ENCODE measurements around the gene LDLRAD3.
A peak's percentile ranks its signal among the peaks of the same experiment; 100 is the strongest.
"Not testable (repeated sequence)": the region's sequence is repeated elsewhere in the genome, so short reads cannot be mapped to it uniquely, and the experiment has no call there.

The LDLRAD3 gene

DNA sequence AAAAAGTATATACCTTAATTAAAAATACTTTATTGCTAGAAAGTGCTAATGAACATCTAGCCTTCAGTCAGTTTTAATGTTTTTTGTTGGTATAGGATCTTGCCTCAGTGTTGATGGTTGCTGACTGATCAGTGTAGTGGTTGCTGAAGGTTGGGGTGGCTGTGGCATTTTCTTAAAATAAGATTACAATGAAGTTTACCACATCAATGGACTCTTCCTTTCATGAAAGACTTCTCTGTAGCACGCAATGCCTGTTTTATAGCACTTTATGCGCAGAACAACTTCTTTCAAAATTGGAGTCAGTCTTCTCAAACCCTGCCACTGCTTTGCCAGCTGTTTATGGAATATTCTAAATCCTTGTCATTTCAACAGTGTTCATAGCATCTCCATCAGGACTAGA, 50.6 kb downstream of the LDLRAD3 start:
- no peak for DNase-seq (ENCODE audit: low read depth in 2 of 2)

GRCh38 chr11:35995681-35996271, 51.9 kb downstream of the LDLRAD3 start:
- DNase-seq (ENCODE audit: low read depth in 2 of 2) = no peak

DNA sequence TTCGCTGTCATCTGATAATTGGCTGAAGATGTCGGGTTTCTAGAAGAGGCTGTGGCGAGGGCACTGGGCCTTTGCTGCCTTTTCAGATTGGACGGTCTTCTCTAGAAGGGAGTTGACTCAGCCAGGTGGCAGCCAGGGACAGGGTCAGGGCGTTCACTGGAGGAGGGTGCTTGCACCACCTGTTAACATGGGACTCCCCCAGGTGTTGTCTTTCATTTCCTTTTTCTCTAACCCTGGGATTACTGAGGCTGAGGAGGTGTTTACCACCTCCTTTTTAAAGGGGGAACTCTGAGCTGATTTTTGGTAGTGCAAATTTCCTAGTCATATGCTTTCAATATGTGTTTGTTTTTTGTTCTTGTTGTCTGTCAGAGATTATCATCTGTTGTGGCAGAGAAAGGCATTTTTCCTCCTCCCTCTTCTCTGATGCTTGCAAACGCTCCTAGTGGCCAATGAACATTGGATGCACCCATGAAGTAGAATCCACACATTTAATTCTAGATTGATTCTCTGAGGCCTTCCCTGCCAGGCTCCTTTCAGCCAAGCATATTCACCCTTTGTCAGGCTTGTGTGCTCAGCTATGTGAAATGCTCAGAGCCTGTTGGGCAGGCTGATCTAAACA, 54.1 kb downstream of the LDLRAD3 start:
- DNase-seq (ENCODE audit: low read depth in 2 of 2) = no peak

GRCh38 chr11:35998634-35999033, 54.8 kb downstream of the LDLRAD3 start:
- no peak for DNase-seq (ENCODE audit: low read depth in 2 of 2)

DNA sequence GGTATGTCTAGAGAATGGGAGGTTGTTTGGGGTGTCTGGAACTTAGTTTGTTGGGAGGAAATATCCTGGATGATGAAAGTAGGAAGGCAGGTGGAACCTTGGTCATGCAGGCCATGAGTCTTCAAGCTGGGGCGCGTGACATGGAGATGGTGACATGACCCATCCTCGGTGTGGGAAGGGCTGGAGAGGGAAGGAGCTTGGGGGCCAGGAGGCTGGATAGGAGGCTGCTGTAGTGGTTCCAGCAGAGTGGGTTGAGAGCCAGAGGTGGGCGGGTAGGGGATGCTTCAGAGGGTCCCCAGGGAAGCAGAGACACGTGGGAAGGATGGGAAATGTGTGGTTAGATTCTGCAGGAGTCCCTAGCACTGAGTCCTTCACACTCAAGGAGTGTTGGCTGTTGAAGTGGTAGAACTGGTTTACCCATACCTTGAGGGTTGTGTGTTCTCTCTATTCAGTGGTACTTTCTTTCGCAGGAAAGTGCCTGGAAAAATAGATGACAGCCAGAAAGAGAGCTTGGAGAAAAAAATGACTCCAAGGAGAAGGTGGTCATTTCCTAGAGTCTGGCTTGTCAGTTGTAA, 56.8 kb downstream of the LDLRAD3 start:
- no peak for DNase-seq (ENCODE audit: low read depth in 2 of 2)

DNA sequence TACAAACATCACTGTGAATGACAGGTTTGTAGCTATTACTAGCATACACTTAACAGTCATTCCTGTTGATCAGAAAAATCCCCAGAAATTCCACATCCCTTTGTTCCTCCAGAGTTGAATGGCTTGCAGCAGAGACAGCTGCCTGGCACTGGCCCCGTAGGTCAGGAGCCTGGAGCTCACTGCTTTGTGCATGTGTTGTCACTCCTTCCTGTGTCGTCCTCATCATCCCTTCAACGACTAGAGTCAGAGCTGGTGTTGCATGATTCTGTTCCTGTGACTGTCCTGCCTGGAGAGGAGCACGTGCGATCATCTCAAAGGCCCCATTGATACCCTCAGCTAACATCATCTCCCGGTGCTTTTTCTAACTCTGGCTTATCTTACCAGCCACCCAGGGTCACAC, 58.3 kb downstream of the LDLRAD3 start:
- no peak for DNase-seq (ENCODE audit: low read depth in 2 of 2)

DNA sequence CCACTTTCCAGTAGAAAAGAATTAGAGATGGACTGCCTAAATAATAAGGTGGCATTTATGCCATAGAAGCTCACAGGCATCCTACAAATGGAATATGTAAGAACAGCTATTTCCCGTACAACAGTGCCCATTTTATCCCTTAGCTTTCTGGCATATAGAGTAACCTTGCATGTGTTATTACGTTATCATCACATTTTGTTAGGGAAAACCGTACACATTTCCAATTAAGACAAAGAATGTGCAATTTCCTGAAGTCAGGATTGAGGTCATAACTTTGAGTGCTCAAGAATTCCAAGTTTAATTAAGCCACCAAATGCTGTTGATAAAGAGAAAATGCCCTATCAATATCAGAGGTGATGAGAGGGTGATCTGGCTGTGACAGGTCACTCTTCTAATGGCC, 58.9 kb downstream of the LDLRAD3 start:
- no peak for DNase-seq (ENCODE audit: low read depth in 2 of 2)

DNA sequence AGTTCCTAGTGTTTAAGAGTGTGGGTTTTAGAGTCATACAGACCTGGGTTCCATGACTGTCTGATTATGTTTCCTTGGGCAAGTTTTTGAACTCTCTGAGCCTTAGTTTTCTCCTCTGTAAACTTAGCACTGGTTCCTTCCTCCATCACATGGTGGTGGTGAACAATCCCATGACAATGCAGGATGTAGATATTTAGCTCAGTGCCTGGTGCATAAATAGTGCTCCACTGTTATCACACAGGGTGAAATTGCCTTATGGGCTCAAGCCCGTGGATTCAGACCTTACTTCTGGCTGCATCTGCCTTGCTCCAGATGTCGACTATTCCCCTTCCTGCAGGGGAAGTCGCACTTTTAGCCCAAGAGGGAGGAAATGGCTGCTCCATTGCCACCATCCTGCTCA, 62.7 kb downstream of the LDLRAD3 start:
- DNase-seq (ENCODE audit: low read depth in 2 of 2) = no peak

GRCh38 chr11:36007127-36007655, 63.3 kb downstream of the LDLRAD3 start:
- DNase-seq (ENCODE audit: low read depth in 2 of 2) = no peak

GRCh38 chr11:36008584-36008983, 64.7 kb downstream of the LDLRAD3 start:
- no peak for DNase-seq (ENCODE audit: low read depth in 2 of 2)

DNA sequence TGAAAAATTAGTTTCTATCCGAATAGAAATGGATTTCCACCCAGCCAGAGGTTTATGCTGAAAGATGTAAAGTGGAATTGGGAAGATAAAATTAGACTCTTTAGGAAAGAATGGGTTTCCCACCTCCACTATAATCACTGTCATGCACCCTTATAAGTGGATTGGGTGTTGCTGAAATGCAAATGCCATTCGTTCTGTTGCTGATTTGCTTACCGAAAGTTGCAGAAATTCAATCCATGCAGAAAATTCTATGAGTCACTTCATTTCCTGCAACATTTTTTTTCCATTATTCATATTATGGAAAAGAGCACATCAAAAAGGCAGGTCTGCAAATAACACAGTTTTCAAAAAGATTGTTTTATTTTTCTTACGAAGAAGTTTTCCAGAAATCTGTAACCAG, 65.6 kb downstream of the LDLRAD3 start:
- DNase-seq (ENCODE audit: low read depth in 2 of 2) = peak; percentile 52 to 55

DNA sequence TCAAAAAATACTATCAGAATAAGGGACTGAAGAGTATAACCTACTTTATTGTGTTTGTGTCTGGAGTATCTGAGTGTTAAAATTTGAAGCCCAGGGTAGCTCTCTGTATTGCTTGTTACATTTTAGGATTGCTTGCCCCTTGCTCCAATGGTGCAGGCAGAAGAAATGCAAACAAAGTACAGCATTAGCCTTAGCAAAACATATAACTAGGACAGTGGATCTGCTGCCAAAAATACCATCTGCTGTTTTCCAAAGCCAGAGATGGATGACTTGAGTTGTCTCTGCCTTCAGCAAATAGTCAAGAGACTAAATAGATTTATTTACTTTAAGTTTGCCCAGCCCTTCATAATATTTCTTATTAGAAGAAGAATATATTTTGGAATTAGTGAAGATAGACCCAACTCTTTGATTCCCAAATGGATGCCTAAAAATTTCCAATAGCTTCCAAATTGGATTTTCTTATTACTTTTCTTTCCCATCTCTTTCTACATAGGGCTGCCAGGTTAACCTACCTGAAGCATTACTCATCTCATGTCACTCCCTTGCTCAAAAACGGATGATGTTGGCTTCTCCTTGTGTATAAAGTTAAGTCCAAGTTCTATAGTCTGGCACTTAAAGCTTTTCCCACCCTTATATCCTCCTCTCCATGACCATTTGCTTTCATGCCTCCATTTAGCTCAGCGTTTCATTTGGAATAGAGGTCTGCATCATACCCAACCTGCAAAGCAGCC, 66.3 kb downstream of the LDLRAD3 start:
- no peak for DNase-seq (ENCODE audit: low read depth in 2 of 2)

DNA sequence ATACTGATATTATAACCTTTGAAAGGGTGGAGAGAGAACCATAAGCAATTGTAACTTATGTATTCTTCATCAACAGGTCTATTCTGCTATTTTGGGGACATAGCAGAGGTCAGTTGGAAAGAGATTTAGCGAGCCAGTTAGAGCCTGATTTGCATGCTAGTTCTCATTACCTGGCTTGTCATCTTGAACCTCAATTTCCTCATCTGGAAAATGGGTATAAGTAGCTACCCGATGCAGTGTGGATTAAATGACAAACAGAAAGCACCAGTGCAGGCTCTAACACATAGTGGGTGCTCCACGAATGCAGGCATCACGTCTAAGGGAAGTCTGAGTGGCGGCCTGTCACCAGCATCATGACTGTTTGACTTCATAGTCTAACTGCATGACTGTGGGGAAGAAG, 67.7 kb downstream of the LDLRAD3 start:
- no peak for DNase-seq (ENCODE audit: low read depth in 2 of 2)

DNA sequence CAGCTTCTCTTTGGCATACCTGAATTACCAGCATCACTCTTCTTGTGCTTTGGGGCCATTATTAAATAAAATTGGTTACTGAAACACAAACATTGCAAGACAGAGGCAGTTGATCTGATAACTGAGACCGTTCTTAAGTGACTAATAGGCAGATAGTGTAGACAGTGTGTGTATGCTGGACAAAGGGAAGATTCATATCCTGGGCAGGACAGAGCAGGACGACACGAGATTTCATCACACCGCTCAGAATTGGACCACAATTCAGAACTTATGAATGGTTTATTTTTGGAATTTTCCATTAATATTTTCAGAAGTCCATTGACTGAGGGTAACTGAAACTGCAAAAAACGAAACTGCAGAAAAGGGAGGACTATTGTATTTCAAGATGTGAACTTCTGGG, 68.6 kb downstream of the LDLRAD3 start:
- no peak for DNase-seq (ENCODE audit: low read depth in 2 of 2)

DNA sequence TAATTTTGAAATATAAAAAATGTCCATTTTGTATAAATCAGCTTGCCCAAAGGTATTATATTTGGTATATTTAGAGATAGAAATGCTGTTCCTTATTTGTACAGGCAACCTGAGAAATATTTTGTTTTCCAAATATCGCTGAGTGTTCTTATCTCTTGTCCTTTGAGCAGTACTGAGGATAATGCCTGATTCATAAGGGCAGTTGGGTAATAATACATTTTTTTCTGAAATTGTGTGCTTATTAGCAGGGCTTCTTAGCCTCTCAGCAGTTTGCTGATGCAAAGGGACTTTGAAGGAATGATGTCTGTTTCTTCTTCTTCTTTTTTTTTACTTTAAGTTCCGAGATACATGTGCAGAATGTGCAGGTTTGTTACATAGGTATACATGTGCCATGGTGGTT, 69.1 kb downstream of the LDLRAD3 start:
- no peak for DNase-seq (ENCODE audit: low read depth in 2 of 2)

- DNase-seq (ENCODE audit: low read depth in 2 of 2) = not testable (repeated sequence)
Observed at GRCh38 chr11:36013446-36013845, 69.6 kb downstream of the LDLRAD3 start.

- no peak for DNase-seq (ENCODE audit: low read depth in 2 of 2)
Observed at GRCh38 chr11:36013950-36014897, 70.4 kb downstream of the LDLRAD3 start.

GRCh38 chr11:36014898-36015665, 71.2 kb downstream of the LDLRAD3 start:
- DNase-seq (ENCODE audit: low read depth in 2 of 2) = no peak

DNA sequence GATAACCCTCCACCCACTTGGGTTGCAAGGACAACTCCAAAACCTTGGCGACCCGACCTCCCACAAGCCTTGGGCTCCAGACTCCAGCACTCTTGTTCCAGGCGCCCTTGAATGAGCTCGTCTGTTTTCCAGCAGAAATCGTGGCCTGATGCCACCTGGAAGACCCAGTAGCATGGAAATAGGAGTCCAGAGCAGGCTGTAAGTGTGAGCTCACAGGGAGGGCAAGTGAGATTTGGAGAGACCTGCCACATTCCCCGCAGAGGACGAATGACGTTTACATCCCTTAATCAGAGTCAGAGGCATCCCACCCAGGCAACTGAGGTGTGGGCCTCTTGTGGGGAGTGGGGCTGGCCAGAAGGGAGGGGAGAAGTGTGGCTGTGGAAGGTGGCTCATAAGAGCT, 71.9 kb downstream of the LDLRAD3 start:
- no peak for DNase-seq (ENCODE audit: low read depth in 2 of 2)

- DNase-seq (ENCODE audit: low read depth in 2 of 2) = no peak
Observed at GRCh38 chr11:36016263-36016662, 72.4 kb downstream of the LDLRAD3 start.

GRCh38 chr11:36016709-36017108, 72.8 kb downstream of the LDLRAD3 start:
- DNase-seq (ENCODE audit: low read depth in 2 of 2) = no peak

Data from fibroblast of skin of left quadriceps (primary cell).